Right atrium auricular region (tissue), 2 donors: ENCODE measurements around the gene GPR4. TPM values are rescaled to one million over a fixed set of nuclear protein-coding genes. Genes with fewer than 3 reads are reported as not detected.

Source experiments
- DNase-seq: peaks from one replicate; pipeline ENCODE4 v3.0.0-alpha.2; 2019; ENCODE audit warnings: low spot score
- H3K27ac ChIP-seq, 2 donors: fragments of 200-600 bp; sonication (generic); 1 replicate in 1 of 2; 2 replicates in 1 of 2; pipeline ENCODE4 v1.5.1; 2016 to 2019
- H3K27me3 ChIP-seq, 2 donors: fragments of 200-600 bp; sonication (generic); one replicate each; pipeline versions ENCODE4 v1.5.1 to v1.6.0; 2017 to 2019
- H3K36me3 ChIP-seq: fragments of 200-600 bp; sonication (generic); one replicate; pipeline ENCODE4 v1.5.1; 2016
- H3K4me1 ChIP-seq, 2 donors: fragments of 200-600 bp; sonication (generic); one replicate each; pipeline versions ENCODE4 v1.5.1 to v1.6.0; 2017 to 2019
- H3K4me3 ChIP-seq, 2 donors: fragments of 200-600 bp; sonication (generic); 1 replicate in 1 of 2; 2 replicates in 1 of 2; pipeline ENCODE4 v1.5.1; 2017 to 2019; ENCODE audit warnings: mild to moderate bottlenecking in 1 of 2, moderate library complexity in 1 of 2
- H3K9me3 ChIP-seq, 2 donors: fragments of 200-600 bp; sonication (generic); one replicate each; pipeline ENCODE4 v1.5.1; 2019
- total RNA-seq, 2 donors: library from RNA; depleted of rRNA; stranded (reverse); fragments of >200 nt; gene quantifications; one replicate each; pipeline ENCODE4 v1.1.0, GENCODE V29; 2016
- TF ChIP-seq, protein P1 (sequence below), 2 donors: fragments of 200-600 bp; sonication (generic); IDR thresholded peaks; one replicate each; pipeline ENCODE4 v1.5.1; 2019; ENCODE audit warnings: antibody characterized with exemption in 2 of 2

The GPR4 gene
- total RNA-seq, result 10 to 100 TPM in 1 of 2 donors, 1 to 10 TPM in 1; 6.2 to 12.1 TPM

DNA sequence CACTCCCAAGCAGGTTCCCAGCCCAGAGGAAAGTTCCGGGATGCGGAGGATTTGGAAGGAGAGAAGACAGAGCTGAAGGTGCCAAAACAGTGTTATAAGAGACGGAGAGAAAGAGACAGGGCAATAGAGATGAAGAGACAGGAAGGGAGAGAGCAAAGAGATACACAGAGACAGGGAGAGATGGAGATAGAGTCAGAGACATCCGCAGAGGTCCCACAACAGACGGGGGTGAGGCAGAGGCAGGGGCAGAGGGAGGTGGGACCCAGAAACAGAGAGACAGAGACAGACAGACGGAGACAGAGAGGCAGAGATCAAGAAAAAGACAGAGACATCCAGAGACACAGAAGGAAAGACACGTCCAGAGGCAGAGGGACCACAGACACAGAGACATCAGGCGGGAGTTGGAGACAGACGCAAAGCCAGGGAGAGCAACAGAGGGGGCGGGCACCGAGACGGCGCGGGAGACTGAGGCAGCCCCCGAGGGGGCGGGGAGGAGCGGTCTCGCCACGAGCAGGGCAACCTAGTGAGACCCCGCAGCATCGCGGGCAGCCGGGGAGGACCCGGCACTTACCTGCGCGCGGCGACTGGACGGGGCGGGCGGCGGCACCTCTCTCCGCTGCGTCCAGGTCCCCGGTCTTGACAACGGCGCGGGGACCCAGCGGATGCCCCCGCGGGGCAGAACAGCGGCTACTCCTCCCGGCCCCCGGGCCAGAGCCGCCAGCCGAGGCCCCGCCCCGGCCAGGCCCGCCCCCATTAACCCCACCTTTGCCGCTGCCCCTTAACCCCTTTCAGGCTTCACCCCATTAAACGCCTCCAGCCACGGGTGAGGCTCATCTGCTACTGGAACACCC, at the start of gene GPR4:
TSS of gene GPR4 (minus strand) at position 689 of the 851 bp plus-strand sequence. CDS start 10,346 bp downstream, outside the sequence.
- Histone ChIP-seq H3K4me3 (peak within 1 kb of the TSS; percentile 47 to 63), H3K4me1 (peaks cover 0 to 46% of the 10 kb centered on the region in 2 donors), H3K9me3 (no peaks in the 10 kb centered on the region), H3K27me3 (peaks cover 6 to 19% of the 10 kb centered on the region in 2 donors), H3K27ac (peak within 1 kb of the TSS; percentile 68 to 82), H3K36me3 (no peaks in the 10 kb centered on the region)
- DNase-seq, result no peak
- TF ChIP-seq, protein P1, sequence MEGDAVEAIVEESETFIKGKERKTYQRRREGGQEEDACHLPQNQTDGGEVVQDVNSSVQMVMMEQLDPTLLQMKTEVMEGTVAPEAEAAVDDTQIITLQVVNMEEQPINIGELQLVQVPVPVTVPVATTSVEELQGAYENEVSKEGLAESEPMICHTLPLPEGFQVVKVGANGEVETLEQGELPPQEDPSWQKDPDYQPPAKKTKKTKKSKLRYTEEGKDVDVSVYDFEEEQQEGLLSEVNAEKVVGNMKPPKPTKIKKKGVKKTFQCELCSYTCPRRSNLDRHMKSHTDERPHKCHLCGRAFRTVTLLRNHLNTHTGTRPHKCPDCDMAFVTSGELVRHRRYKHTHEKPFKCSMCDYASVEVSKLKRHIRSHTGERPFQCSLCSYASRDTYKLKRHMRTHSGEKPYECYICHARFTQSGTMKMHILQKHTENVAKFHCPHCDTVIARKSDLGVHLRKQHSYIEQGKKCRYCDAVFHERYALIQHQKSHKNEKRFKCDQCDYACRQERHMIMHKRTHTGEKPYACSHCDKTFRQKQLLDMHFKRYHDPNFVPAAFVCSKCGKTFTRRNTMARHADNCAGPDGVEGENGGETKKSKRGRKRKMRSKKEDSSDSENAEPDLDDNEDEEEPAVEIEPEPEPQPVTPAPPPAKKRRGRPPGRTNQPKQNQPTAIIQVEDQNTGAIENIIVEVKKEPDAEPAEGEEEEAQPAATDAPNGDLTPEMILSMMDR (IDR thresholded peaks at IDR 0.05), result no peak

DNA sequence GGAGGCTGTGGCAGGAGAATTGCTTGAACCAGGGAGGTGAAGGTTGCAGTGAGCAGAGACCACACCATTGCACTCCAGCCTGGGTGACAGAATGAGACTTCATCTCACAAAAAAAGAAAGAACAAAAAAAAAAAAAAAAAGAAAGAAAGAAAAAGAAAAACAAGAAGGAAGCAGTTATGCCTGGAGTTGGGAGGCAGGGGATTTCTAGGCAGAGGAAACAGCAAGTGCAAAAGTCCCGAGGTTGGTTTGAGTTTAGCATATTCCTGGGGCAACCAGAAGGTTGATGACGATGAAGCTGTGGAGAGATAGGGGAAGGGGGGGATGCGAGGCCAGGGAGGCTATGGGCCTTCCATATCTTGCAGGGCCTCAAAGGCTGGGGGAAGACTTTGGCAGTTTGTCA, 48.7 kb upstream of the GPR4 start:
- Histone ChIP-seq H3K27ac (no peak overlapping the region), H3K4me1 (peaks cover 0 to 6% of the 10 kb centered on the region in 2 donors), H3K27me3 (no peaks in the 10 kb centered on the region), H3K9me3 (no peaks in the 10 kb centered on the region), H3K4me3 (no peak overlapping the region), H3K36me3 (no peaks in the 10 kb centered on the region)
- TF ChIP-seq, protein P1 (IDR thresholded peaks at IDR 0.05), result no peak
- no peak for DNase-seq

DNA sequence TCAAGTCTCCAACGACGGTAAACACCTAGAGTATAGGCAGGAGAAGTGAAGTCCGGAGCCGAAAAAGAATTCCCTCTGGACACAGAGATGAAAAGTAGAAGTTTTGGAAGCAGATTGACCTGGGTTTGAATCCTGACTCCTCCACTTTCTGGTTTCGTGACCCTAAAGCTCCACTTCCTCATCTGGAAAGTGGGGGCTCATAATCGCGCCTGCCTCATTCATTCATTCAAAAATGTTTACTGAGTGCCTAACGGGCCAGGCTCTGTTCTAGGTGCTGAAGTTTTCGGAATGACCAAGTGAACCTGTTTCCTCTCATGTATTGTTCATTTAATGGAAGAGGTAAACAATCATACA, 44.3 kb upstream of the GPR4 start:
- DNase-seq, result no peak
- peaks cover 0 to 27% of the 10 kb centered on the region in 2 donors for H3K4me1 ChIP-seq
- no peaks in the 10 kb centered on the region for H3K36me3 ChIP-seq
- H3K27ac ChIP-seq, result peak overlapping the region in 1 of 2 donors; percentile 36
- no peaks in the 10 kb centered on the region for H3K27me3 ChIP-seq
- TF ChIP-seq, protein P1 (IDR thresholded peaks at IDR 0.05), result no peak
- no peaks in the 10 kb centered on the region for H3K9me3 ChIP-seq
- peak overlapping the region; percentile 41 to 49 for H3K4me3 ChIP-seq

DNA sequence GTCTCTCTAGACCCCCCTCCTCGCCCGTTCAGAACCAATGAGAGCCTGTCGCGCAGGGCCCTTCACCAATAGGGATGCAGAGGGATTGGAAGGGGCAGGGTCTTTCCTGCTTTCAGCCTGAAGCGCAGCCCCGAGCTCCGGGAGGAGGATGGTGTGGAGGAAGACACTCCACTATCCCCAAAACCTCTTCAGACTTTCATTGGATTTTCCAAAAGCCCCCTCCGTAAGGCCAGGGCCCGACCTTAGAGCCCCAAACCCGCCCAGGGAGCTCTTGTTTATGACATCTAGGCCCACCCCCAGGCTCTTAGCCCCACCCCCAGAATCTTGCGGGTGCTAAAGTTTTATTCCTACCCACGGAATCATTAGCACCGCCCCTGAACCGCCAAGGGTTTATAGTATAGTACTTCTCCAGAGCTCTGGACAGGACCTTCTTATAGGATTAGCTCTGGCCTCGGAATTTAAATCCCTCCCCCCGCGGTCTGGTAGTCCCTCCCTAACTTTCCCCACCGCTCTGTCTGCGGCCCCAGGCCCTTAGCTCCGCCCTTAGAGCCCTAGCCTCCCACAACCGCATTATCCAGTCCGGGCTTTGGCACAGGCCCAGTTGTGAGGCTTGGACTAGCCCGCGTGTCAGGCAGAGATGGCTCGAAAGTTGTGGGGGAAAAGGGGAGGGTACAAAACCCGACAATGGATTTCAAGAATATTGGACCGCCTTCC, 43.8 kb upstream of the GPR4 start:
- Histone ChIP-seq H3K27ac (peak overlapping the region; percentile 36 to 61), H3K27me3 (no peaks in the 10 kb centered on the region), H3K4me1 (peaks cover 0 to 33% of the 10 kb centered on the region in 2 donors), H3K4me3 (peak overlapping the region; percentile 41 to 49), H3K36me3 (no peaks in the 10 kb centered on the region), H3K9me3 (no peaks in the 10 kb centered on the region)
- peak; percentile 88 for DNase-seq
- TF ChIP-seq, protein P1 (IDR thresholded peaks at IDR 0.05), result no peak

DNA sequence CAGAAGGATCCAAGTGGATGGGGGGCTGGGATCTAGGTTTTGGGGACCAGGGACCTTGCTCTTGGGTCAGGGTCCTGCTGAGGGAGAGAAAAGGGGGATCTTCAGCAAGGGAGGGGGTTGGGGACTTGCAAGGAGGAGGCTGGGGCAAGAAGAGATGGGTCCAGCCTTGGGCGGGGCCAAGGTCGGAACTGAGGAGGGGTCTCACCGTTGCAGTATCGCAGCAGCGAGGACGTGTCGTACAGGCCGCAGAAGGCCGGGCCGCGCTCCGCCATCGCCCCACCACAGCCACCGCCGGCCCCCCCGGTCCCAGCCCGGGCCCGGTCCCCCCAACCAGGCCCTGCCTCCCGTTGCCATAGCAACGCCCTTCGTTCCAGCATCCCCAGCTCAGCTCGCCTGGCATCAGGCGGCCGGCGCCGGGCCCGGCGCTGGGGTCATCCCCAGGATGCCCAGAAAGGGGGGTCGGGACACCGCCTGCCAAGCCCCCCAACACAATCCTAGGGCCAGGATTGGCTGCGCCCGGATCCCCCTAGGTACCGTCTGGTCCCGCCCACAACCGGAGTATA, 43.1 kb upstream of the GPR4 start:
- no peak for DNase-seq

More for the DNA sequence above, 43.1 kb upstream of the GPR4 start:
- Histone ChIP-seq H3K9me3 (no peaks in the 10 kb centered on the region), H3K27me3 (no peaks in the 10 kb centered on the region), H3K27ac (no peak overlapping the region), H3K36me3 (no peaks in the 10 kb centered on the region), H3K4me1 (peaks cover 0 to 33% of the 10 kb centered on the region in 2 donors), H3K4me3 (peak overlapping the region; percentile 41 to 49)
- TF ChIP-seq, protein P1 (IDR thresholded peaks at IDR 0.05), result no peak
